ENCODE measurements around the gene SPSB1. TPM values are rescaled to one million over a fixed set of nuclear protein-coding genes. Genes with fewer than 3 reads are reported as not detected.

Gene SPSB1
- polyA plus RNA-seq, 1 donor from 2014 or later: 1.4 TPM

GRCh38 chr1:9321480-9321849 lies 28.8 kb downstream of the SPSB1 start:
- Histone ChIP-seq H3K79me2 (replicated peaks; ENCODE audit: insufficient read depth, low read length) (no peaks in the 10 kb centered on the region), H2AFZ (ENCODE audit: low read depth, low read length) (no peak overlapping the region), H4K20me1 (ENCODE audit: insufficient read depth) (no peaks in the 10 kb centered on the region), H3K9me2 (ENCODE audit: insufficient read depth, low read length) (no peaks in the 10 kb centered on the region), H3F3A (ENCODE audit: insufficient read depth, low read length, poor library complexity, severe bottlenecking) (no peaks in the 10 kb centered on the region), H3K4me2 (ENCODE audit: low read length) (no peak overlapping the region), H3K9ac (ENCODE audit: low read length) (no peak overlapping the region), H3K9me3 (ENCODE audit: low read length) (no peaks in the 10 kb centered on the region), H3K27ac (ENCODE audit: low read length) (no peak overlapping the region), H3K36me3 (ENCODE audit: insufficient read depth, low read length) (no peaks in the 10 kb centered on the region), H3K27me3 (ENCODE audit: insufficient read depth, low read depth, low read length) (no peaks in the 10 kb centered on the region), H3K4me3 (ENCODE audit: low read length) (no peak overlapping the region)
- TF ChIP-seq EZH2 (IDR thresholded peaks at IDR 0.05; ENCODE audit: borderline replicate concordance, insufficient read depth, low read length, poor library complexity, severe bottlenecking) (no peak), POLR2AphosphoS5 (IDR thresholded peaks at IDR 0.05) (no peak)
- TF ChIP-seq, protein P1, sequence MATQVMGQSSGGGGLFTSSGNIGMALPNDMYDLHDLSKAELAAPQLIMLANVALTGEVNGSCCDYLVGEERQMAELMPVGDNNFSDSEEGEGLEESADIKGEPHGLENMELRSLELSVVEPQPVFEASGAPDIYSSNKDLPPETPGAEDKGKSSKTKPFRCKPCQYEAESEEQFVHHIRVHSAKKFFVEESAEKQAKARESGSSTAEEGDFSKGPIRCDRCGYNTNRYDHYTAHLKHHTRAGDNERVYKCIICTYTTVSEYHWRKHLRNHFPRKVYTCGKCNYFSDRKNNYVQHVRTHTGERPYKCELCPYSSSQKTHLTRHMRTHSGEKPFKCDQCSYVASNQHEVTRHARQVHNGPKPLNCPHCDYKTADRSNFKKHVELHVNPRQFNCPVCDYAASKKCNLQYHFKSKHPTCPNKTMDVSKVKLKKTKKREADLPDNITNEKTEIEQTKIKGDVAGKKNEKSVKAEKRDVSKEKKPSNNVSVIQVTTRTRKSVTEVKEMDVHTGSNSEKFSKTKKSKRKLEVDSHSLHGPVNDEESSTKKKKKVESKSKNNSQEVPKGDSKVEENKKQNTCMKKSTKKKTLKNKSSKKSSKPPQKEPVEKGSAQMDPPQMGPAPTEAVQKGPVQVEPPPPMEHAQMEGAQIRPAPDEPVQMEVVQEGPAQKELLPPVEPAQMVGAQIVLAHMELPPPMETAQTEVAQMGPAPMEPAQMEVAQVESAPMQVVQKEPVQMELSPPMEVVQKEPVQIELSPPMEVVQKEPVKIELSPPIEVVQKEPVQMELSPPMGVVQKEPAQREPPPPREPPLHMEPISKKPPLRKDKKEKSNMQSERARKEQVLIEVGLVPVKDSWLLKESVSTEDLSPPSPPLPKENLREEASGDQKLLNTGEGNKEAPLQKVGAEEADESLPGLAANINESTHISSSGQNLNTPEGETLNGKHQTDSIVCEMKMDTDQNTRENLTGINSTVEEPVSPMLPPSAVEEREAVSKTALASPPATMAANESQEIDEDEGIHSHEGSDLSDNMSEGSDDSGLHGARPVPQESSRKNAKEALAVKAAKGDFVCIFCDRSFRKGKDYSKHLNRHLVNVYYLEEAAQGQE (IDR thresholded peaks at IDR 0.05; ENCODE audit: borderline replicate concordance): no peak

GRCh38 chr1:9321986-9322660 lies 29.4 kb downstream of the SPSB1 start:
- H3K9me2 ChIP-seq (ENCODE audit: insufficient read depth, low read length): no peaks in the 10 kb centered on the region
- no peaks in the 10 kb centered on the region for H3K27me3 ChIP-seq (ENCODE audit: insufficient read depth, low read depth, low read length)
- no peaks in the 10 kb centered on the region for H3K36me3 ChIP-seq (ENCODE audit: insufficient read depth, low read length)
- H3K4me3 ChIP-seq (ENCODE audit: low read length): no peak overlapping the region
- TF ChIP-seq EP300 (conservative IDR thresholded peaks at IDR 0.05; ENCODE audit: poor library complexity, severe bottlenecking) (no peak), SMC3 (conservative IDR thresholded peaks at IDR 0.05; ENCODE audit: poor library complexity) (no peak), MXI1 (conservative IDR thresholded peaks at IDR 0.05; ENCODE audit: poor library complexity, severe bottlenecking) (no peak), TAF1 (IDR thresholded peaks at IDR 0.05; ENCODE audit: low read depth) (no peak), EZH2 (IDR thresholded peaks at IDR 0.05; ENCODE audit: borderline replicate concordance, insufficient read depth, low read length, poor library complexity, severe bottlenecking) (no peak), POLR2AphosphoS5 (IDR thresholded peaks at IDR 0.05) (no peak), RAD21 (conservative IDR thresholded peaks at IDR 0.05) (no peak)
- TF ChIP-seq, protein P1 (IDR thresholded peaks at IDR 0.05; ENCODE audit: borderline replicate concordance): no peak
- TF ChIP-seq, protein P2, sequence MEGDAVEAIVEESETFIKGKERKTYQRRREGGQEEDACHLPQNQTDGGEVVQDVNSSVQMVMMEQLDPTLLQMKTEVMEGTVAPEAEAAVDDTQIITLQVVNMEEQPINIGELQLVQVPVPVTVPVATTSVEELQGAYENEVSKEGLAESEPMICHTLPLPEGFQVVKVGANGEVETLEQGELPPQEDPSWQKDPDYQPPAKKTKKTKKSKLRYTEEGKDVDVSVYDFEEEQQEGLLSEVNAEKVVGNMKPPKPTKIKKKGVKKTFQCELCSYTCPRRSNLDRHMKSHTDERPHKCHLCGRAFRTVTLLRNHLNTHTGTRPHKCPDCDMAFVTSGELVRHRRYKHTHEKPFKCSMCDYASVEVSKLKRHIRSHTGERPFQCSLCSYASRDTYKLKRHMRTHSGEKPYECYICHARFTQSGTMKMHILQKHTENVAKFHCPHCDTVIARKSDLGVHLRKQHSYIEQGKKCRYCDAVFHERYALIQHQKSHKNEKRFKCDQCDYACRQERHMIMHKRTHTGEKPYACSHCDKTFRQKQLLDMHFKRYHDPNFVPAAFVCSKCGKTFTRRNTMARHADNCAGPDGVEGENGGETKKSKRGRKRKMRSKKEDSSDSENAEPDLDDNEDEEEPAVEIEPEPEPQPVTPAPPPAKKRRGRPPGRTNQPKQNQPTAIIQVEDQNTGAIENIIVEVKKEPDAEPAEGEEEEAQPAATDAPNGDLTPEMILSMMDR (IDR thresholded peaks at IDR 0.05; ENCODE audit: poor library complexity, severe bottlenecking): no peak
- no peak overlapping the region for H3K4me2 ChIP-seq (ENCODE audit: low read length)
- H3K79me2 ChIP-seq (replicated peaks; ENCODE audit: insufficient read depth, low read length): no peaks in the 10 kb centered on the region
- no peaks in the 10 kb centered on the region for H3K9me3 ChIP-seq (ENCODE audit: low read length)
- H4K20me1 ChIP-seq (ENCODE audit: insufficient read depth): no peaks in the 10 kb centered on the region
- H3K27ac ChIP-seq (ENCODE audit: low read length): no peak overlapping the region
- no peaks in the 10 kb centered on the region for H3F3A ChIP-seq (ENCODE audit: insufficient read depth, low read length, poor library complexity, severe bottlenecking)
- no peak overlapping the region for H3K9ac ChIP-seq (ENCODE audit: low read length)
- no peak overlapping the region for H2AFZ ChIP-seq (ENCODE audit: low read depth, low read length)

Measured in neural cell (in vitro differentiated cells).